ENCODE results near the gene NHSL1.

Gene NHSL1

GRCh38 chr6:138372711-138373463, 126.4 kb downstream of the NHSL1 start:
- DNase-seq: no peak
